ENCODE data around the gene EXOC3L4. TPM values are rescaled to one million over a fixed set of nuclear protein-coding genes. Genes with fewer than 3 reads are reported as not detected.
A peak's percentile ranks its signal among the peaks of the same experiment; 100 is the strongest.

EXOC3L4 gene
- total and polyA plus RNA-seq, 8 donors, result 1.3 to 82.8 (median 16.2) TPM

DNA sequence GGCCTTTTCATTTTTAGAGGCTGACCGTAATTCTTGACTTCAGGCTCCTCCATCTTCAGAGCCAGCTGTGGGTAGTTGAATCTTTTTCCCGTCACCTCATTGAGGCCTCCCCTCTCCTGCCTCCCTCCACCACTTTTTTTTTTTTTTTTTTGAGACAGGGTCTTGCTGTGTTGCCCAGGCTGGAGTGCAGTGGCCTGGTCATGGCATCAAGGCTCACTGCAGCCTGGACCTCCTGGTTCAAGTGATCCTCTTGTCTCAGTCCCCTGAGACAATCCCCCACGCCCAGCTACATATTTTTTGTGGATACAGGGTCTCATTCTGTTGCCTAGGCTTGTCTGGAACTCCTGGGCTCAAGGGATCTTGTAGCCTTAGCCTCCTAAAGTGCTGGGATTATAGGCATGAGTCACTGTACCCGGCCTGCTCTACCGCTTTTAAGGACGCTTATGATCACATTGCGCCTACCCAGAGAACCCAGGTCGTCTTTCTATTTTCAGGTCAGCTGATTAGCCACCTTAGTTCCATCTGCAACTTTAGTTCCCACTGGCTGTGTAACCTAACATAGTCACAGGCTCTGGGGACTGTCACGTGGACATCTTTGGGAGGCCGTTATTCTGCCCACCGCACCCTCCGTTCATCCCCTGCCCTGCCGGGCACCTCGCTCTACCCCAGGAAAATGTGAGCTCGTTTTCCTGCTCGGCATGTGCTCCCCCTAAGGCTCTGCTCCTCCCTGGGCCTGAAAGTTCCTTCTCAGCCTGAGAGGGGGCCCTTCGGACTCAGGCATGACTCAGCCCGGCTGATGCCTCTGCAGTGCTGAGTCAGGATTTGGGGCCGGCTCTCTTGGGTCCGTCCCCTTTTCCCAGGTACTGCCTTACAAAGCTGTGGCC, 42.1 kb downstream of the EXOC3L4 start:
- H3K27ac ChIP-seq, result peak overlapping the region in 2 of 5 donors; percentile 46 to 64
- WGBS, 5 donors, result 70 to 74% (median 71%) methylated on average over 20 of the region's 20 CpGs

DNA sequence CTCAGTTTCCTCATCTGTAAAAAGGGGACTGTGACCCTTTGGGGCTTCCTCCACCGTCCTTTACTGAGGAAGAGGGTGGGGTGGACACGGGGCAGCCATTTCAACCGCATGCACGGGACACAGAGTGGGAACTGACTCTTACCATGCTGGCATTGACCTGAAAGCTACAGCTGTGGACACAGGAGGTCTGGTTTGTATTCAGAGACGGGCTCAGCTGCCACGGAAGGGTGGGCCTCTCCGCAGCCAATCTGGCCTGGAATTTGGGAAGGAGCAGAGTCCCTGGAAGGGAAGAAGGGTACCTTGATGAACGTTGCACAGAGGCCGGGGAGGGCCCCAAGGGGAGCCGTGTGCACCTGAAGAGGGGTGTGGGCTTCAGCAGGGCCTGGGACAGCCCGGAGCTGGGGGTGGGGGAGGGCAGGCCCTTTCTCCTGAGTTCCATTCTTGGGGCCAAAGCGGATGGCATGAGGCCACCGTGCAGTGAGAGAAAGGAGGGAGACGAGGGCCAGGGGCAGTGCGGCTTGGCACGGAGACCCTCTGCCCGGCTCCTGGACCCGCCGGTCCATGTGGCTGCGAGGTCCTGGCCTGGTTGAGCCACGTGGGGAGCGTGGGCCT, 43.3 kb downstream of the EXOC3L4 start:
- intact Hi-C loops (cut with DNase I; ENCODE audit: low total_unique reads), result no loop called here
- 80 to 88% (median 85%) methylated on average over 19 to 22 of the region's 22 CpGs for WGBS, 5 donors
- Histone ChIP-seq H3K36me3 (peaks cover 4 to 43% (median 35%) of the 10 kb centered on the region in 4 donors), H3K4me3 (no peak overlapping the region), H3K4me1 (peaks cover 0 to 35% (median 23%) of the 10 kb centered on the region in 4 donors), H3K27ac (peak overlapping the region in 4 of 5 donors; percentile 5 to 64 (median 28)), H3K9me3 (no peaks in the 10 kb centered on the region), H3K27me3 (peaks cover 0 to 21% (median 0%) of the 10 kb centered on the region in 3 donors)
- no peak for DNase-seq
- TF ChIP-seq EP300 (IDR thresholded peaks at IDR 0.05), result no peak
- no peak for TF ChIP-seq POLR2AphosphoS5 (IDR thresholded peaks at IDR 0.05)
- TF ChIP-seq, protein P1, sequence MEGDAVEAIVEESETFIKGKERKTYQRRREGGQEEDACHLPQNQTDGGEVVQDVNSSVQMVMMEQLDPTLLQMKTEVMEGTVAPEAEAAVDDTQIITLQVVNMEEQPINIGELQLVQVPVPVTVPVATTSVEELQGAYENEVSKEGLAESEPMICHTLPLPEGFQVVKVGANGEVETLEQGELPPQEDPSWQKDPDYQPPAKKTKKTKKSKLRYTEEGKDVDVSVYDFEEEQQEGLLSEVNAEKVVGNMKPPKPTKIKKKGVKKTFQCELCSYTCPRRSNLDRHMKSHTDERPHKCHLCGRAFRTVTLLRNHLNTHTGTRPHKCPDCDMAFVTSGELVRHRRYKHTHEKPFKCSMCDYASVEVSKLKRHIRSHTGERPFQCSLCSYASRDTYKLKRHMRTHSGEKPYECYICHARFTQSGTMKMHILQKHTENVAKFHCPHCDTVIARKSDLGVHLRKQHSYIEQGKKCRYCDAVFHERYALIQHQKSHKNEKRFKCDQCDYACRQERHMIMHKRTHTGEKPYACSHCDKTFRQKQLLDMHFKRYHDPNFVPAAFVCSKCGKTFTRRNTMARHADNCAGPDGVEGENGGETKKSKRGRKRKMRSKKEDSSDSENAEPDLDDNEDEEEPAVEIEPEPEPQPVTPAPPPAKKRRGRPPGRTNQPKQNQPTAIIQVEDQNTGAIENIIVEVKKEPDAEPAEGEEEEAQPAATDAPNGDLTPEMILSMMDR (IDR thresholded peaks at IDR 0.05), result no peak
- no peak for TF ChIP-seq POLR2A (IDR thresholded peaks at IDR 0.05)

More for the DNA sequence above, 42.1 kb downstream of the EXOC3L4 start:
- peak in 1 of 2 donors; percentile 60 for DNase-seq
- Histone ChIP-seq H3K4me1 (peaks cover 8 to 45% (median 27%) of the 10 kb centered on the region in 4 donors), H3K36me3 (peaks cover 4 to 54% (median 43%) of the 10 kb centered on the region in 4 donors), H3K4me3 (no peak overlapping the region), H3K9me3 (no peaks in the 10 kb centered on the region), H3K27me3 (peaks cover 0 to 14% (median 0%) of the 10 kb centered on the region in 3 donors)
- TF ChIP-seq POLR2A (IDR thresholded peaks at IDR 0.05) (no peak), EP300 (IDR thresholded peaks at IDR 0.05) (no peak), POLR2AphosphoS5 (IDR thresholded peaks at IDR 0.05) (no peak)
- TF ChIP-seq, protein P1 (IDR thresholded peaks at IDR 0.05), result no peak
- intact Hi-C loops (cut with DNase I; ENCODE audit: low total_unique reads), result no loop called here

DNA sequence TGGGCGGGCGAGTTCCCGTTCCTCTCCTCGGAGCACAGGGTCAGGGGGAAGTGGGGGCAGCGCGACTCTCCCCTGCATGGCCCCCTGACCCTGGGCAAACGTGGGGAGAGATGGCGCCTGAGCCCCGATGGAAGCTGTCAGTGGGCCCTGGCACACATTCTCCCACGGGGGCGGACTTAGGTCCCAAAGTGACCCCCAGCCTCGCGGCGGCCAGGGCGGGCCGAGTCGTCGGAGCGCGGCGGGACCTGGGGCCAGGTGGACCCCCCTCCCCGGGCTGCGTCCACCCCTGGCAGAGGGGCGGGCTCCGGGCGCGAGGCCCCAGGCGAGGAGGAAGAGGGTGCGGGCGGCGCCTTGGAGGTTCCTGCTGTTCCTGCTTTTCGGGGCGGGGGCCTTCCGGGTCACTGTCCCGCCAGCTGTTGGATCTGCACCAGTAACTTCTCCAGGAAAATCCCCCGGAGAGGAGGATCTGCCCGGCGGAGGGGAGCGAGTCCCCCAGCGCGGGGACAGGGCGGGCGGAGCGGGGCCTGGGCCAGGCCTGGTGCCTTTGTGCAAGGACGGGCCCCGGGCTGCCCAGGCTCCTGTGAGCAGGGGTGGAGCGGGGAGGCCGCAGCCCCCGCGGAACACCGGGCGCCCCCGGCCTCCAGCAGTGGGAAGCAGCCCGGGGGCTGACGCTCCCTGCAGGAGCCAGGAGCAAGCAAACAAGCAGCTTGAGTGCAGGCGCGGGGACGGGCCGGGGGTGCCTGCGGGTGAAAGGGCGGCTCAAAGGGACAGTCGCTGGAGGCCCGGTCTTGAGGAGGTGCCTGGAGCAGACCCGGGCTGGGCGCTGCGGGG, 44.0 kb downstream of the EXOC3L4 start:
- Histone ChIP-seq H3K27ac (peak overlapping the region in 2 of 5 donors; percentile 10 to 46), H3K4me3 (peak overlapping the region in 2 of 4 donors; percentile 9 to 19), H3K4me1 (peaks cover 0 to 34% (median 21%) of the 10 kb centered on the region in 4 donors), H3K9me3 (no peaks in the 10 kb centered on the region), H3K36me3 (peaks cover 4 to 35% (median 28%) of the 10 kb centered on the region in 4 donors), H3K27me3 (peaks cover 0 to 28% (median 6%) of the 10 kb centered on the region in 3 donors)
- TF ChIP-seq POLR2AphosphoS5 (IDR thresholded peaks at IDR 0.05), result no peak
- TF ChIP-seq EP300 (IDR thresholded peaks at IDR 0.05), result no peak
- no peak for TF ChIP-seq POLR2A (IDR thresholded peaks at IDR 0.05)
- TF ChIP-seq, protein P1 (IDR thresholded peaks at IDR 0.05), result no peak
- intact Hi-C loops (cut with DNase I; ENCODE audit: low total_unique reads), result no loop called here
- peak in 1 of 2 donors; percentile 56 for DNase-seq
- 37 to 48% (median 41%) methylated on average over 24 to 66 of the region's 66 CpGs for WGBS, 5 donors
